Left kidney (tissue), 2 donors: ENCODE results near the gene FLT1. TPM values are rescaled to one million over a fixed set of nuclear protein-coding genes. Genes with fewer than 3 reads are reported as not detected.

Source experiments
- DNase-seq: peaks from one replicate; pipeline ENCODE4 v3.0.0-alpha.2; 2013
- polyA plus RNA-seq: library from polyadenylated mRNA; unstranded; fragments of 120-200 nt; gene quantifications from one replicate; pipeline ENCODE4 v1.2.1, GENCODE V29; 2013; ENCODE audit not compliant: insufficient read length

Gene FLT1
- polyA plus RNA-seq, 1 donor = 33.8 TPM

DNA sequence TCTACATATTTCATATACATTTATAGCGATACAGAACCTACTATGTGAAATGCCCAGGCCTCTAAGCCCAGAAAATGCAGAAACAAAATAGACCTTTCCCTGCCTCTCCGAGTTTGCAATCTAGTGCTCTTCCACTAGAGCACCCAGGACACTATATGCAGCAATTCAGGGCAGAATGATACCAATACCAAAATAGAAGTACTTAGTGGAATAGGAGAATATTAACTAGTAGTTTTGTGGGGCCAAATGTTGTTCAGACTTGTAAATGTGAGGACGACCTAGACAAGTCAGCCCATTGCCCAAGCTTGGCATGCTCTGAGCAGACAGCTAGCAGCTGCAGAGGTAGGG lies 35.8 kb upstream of the FLT1 start:
- no peak for DNase-seq

DNA sequence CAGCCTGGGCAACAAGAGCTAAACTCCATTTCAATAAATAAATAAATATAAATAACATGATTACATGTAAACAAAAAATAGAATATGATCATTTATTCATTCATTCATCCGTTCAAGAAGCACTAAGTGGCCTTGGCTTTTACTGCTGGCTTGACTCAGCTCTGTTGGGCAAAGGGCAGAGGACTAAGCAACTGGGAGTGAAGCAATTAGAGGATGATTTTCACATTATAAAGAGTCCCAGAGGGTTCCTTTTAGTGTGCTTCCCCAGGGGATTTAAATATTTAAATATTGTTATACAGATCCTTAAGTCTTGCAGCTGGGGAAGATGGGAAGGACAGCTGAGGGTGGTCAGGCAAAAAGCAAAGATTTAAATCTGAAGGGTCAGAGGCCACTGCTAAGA lies 34.9 kb upstream of the FLT1 start:
- DNase-seq = no peak

DNA sequence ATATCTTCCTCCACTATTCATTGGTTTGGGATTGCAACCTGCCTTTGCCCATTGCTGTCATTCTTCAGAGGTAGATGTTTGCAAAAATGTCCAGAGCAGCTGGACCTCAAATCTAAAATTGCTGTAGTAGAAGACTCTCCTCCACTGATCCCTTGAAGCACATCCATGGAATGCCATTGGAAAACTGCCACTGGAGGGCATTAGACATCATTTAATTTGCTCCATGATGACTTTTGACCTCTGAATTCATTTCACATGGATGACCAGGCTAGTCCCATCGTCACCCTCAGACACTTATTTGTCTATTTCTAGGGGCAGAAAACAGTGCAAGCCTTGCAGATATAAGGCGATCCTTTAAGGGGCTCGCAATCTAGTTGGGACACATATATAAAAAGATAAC lies 33.9 kb upstream of the FLT1 start:
- no peak for DNase-seq

DNA sequence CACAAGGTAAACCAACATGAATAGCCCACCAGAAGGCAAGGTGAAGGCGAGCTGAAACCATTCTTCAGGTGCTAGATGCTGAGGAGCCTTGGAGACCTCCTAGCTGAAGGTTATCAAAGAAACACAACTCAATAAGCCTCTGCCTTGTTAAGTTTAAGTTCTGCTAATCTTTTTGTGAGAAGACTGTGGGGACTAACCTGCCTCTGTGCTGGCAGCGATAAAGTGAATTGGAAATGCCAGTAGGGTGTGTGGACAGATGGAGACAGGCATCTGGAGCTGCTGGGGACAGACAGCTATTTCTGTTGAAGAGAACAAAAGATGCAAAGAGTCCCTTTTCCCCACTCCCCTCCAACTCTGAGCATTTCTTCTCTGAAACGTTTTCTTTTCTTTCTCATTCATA lies 33.5 kb upstream of the FLT1 start:
- no peak for DNase-seq

DNA sequence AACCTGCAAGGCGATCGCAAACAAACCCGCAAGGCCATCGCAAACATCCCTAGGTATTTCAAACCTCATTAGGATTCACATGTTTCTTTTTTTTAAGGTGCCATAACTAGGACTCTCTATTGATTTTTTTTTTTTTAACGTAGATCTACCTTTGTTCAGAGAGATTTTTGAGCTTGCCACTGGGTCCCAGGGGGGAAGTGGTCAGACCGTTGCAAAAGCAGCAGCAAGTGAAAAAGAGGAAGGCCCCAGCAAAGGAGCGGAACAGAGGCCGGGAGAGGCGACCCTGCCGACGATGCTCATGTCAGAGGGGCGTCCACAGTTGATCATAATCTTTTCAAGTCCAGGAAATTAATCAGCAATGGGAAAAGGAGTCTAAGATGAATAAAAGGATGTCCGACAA lies 32.7 kb upstream of the FLT1 start:
- DNase-seq = no peak

DNA sequence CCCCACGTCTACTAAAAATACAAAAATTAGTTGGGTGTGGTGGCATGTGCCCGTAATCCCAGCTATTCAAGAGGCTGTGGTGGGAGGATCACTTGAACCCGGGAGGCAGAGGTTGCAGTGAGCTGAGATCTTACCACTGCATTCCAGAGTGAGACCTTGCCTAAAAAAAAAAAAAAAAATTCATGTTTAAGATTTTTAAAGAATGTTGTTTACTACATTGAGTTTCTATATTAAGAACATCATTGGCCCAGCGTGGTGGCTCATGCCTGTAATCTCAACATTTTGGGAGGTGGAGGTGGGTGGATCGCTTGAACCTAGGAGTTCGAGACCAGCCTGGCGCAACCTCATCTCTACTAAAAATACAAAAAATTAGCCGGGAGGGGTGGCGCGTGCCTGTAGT lies 31.9 kb upstream of the FLT1 start:
- no peak for DNase-seq

DNA sequence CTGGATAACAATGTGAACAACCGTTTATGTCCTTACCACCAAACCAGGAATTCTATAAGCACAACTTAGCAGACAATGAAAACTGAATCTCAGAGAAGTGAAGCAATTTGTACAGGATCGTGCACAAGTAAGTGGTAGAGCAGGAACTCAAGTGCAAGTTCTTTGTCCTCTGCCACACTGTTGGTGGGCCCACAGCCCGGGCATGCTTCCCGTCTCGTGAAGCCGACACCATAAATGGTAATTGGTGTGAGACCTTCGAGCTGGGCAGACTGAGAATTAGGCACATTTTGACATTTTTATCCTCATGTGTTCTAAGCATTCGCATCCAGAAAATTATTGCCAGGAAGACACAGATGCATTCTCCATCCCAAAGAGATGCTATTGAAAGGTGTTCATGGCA lies 27.9 kb upstream of the FLT1 start:
- no peak for DNase-seq

DNA sequence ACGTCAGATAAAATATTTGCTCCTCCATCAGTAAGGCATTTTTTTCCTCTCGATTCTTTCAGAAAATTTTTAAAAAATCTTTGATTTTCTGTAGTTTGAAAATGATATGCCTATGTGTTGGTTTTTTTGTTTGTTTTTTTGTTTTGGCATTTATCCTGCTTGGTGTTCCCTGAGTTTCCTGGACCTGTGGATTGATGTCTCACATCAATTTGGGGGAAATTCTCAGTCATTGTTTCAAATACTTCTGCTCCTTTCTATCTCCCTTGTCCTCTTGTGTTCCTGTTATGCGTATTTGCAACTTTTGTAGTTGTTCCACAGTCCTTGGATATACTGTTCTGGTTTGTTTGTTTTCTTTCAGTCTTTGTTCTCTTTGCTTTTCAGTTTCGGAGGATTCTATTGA lies 18.8 kb upstream of the FLT1 start:
- DNase-seq = no peak

DNA sequence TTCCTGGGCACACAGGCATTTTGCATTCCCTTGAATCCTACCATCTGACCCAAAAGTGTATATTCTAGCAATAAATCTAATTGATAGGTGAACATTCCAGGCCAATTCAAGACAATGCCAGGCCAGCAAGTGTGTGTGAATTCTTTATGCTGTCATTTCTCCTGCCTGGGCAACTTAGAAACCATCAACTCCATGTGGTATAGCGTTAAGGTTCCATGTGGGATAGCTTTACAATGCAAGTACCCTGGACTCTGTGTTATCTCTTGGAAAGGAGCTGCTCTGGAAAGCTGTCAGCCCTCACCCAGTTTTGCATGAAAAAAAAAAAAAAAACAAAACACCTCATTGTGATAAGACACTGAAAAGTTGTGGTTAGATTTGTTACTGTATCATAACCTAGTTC lies 15.6 kb upstream of the FLT1 start:
- DNase-seq = no peak

DNA sequence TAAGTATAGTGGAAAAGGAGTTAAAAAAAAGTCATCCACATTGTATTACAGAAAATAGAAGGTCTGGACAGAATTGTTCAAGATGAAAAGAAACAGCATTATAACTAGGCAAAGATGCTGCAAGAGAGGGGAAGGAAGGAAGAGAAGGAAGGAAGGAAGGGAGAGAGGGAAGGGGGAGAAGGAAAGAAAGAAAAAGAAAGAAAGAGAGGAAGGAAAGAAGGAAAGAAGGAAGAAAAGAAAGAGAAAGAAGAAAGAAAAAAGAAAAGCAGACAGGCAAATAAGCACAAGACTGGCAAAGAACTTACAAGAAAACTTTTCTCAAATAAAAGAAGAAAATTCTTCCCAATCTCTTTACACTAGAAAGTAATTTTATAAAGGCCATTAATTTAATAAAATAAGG lies 15.1 kb upstream of the FLT1 start:
- no peak for DNase-seq

DNA sequence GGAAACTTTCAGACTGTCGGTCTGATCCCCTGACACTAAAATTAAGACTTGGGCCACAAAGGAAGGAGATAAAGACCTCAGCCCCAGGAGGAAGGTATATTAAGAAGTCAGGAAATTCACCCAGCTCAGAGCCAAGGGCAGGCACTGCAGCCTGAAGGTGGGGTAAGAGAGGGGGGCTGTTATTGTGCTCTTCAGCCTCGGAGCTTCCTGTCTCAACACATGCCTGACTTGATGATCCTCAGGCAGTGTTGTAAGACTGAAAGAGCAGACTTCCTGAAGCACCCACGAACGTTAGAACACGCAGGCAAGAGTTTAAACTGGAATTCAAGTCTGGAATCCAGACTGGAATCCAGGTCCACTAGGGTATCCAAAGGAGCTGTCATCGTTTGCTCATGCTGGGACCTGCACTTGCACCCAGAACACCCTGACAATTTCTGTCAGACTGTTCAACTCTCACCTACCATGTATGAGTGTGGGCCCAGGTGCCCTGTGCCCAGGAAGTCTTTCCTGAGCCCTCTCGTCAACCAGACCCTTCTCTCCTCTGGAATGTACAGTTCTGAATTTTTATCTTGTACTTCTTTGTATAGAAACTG lies 10.7 kb upstream of the FLT1 start:
- DNase-seq = no peak

DNA sequence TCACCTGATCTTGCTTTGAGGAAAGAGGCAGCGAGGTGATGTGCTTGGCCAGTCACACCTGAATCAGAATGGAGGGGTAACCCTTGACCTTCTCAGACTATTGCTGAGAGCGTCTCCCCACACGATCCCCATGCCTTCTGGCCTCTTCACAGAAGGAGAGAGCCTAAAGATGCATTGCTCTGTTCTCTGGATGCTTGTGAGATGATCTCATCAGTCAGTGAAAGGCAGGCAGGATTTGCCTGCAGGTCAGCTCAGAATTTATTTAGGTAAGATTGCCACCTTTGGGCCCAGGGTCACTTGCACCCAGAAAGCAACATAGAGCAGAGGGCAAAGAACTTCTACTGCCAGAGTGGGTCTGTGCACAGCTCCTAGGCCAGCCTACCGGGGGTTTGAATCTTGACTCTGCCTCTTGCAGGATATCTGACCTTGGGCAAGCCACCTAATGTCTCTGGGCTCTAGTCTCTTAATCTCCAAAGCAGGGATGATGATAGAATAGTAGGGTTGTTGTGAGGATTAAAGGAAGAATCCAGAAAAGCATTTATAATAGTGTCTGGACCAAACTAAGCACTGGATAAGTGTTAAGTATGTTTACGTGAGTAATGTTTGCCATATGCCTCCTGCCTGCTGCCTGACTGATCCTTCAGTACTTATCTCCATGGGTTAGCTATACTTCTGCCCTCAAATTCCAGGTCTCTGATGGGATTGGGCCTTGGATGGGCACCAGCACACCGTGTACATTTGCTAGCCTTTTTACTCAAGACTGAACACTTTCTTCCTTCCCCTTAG lies 8.4 kb upstream of the FLT1 start:
- DNase-seq = no peak

DNA sequence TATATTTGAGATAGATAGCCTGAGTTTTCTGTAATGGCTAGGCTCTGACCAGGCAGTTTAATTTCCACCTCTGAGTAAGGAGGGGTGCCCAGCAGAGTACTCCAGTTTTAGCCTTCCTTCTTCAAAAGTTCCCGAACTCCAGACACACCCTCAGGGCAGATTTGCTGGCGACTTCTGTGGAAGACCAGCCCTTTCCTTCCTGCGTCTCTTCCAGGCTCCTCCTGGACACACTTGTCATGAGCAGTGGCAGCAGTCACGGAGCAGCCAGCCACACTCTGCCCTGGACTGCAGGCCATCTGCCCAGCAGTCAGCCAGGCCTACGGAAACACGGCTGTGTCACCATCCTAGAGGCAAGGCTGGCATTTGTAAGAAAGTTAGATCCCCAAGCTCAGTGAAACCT lies 6.6 kb upstream of the FLT1 start:
- no peak for DNase-seq

DNA sequence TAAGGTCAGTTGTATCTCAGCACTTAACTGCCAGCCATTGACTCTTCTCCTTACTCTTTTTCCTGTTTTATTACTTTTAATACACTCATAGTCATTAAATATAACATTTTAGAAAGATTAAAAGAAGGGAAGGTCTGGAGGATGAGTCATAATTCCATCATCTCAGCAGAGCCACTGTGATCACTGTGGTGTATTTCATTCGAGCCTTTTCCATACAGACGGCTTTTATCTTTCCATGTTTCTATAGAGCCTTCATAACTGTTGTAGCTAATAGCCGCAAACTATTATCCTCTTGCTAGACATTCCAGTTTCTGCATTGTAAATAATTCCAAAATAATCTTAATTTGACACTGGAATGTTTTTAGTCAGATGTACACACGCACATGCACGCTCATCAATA lies 4.7 kb upstream of the FLT1 start:
- no peak for DNase-seq

DNA sequence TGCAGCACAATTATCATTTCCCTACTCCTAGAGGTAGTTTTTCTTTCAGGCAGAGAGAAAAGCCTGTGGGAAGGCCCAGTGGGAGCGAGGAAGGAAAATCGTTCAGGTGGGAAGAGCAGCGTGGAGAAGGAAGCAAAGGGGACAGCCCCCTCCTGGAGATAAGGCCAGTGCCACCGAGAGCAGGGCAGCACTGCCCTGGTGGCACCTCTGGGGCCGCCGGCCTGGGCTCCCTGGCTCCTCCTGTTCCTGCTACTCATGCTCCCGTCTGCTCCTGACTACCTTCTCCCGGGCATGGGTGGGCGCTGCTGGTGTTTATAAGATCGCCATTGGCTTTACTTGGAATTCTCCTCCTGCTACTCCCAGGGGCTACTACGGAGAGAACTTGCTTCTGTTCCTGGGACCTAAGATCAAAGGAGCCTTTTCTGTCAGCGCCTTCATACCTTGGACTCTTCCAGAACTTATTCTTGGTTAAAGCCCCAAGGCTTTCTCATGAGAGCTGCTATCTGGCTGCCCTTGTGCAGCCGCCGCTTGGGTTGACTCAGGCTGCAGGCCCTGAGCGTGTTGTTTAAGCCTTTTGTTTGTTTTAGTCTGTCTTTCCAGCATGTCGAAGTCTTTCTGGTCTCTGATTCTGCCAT lies 3.7 kb upstream of the FLT1 start:
- DNase-seq = no peak

DNA sequence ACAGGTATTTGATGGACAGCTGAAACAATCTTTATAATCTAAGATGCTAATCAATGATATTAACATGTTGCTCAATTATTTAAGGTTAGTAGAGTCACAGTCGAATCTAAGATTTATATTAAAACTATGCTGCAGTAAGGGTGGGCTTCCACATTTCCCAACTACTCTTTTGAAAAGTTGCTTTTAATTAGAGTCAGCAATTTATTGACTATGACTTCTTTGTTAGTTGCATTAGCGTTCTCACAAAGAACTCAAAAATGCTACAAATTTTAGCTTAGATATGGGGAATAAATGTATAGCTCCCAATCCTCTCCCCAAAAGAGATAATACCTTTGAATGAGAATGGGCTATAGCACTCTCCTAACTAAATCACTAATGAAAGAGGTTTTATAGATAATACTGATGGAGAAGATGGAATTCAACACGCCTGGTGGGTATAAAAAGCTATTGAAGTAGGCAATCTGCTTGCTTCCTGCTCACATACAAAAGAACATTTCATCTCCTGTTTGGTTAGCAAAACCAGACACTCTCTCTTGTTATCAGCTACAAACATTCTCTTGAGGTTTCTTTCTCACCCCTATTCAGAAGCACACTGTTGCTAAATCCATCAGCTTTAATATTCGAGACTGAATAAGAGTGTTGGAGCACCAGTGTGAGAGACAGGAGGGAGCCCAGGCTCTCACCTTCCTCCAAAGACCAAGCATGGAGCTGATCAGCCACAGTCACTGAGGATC lies 2.4 kb upstream of the FLT1 start:
- no peak for DNase-seq

DNA sequence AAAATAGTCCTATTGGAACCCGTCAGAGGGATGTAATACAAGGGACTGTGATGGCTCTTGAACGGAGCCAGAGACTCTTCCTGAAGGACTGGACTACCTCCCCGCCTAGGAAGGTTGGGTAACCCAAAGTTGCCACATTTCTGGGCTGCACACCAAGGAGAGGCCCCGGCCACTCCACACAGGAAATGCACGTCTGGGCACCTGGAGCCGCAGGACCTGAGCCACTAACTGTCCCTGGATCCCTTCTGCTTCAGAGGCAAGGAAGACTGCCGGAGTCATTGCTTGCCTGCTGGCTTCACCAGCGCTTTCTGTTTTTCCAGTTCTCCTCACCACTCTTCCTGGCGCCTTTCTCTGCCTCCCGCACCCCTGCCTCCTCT lies 1.2 kb upstream of the FLT1 start:
- DNase-seq = no peak

DNA sequence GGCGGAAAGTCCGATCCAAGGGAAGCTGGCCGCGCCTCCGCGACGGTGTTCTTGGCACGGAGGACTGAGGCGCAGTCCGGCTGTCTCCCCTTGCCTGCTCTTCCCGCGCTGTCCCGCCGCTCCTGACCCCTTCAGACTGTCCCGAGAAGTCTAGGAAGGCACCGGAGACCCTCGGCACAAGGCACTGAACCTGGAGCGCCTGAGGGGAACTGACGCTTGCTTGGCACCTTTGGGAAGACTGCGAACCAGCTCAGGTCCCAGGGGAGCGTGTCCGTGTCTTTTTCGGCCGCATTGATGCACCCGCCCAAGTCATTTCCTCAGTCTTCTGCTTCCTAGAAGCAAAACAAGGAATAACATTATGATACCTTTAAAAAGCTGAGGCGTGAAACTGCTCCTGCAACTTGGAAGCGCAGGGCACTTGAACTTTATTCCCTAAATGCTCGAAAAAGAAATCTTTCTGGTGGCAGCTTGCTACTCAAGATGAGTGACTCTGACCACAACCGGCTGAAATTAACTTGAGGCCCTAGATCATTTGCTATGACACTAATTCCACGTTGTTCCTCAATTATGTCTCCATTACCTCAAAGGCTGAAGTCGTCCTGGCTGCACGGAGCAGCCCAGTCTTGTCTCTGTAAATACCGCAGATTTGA lies 735 bp upstream of the FLT1 start:
- no peak for DNase-seq

DNA sequence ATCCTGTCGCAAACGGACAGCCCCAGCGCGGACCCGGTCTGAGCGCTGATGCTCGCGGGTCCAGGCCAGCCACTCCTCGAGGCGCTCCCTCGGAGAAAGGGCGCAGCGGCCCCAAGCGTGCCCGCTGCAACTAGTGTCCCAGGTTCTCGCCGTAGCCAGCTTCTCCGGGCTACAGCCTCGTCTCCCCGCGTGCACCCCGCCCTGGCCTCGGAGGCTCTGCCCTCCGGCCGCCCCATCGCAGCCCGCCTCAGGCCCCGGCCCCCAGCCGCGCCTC lies 487 bp downstream of the FLT1 start:
- no peak for DNase-seq

DNA sequence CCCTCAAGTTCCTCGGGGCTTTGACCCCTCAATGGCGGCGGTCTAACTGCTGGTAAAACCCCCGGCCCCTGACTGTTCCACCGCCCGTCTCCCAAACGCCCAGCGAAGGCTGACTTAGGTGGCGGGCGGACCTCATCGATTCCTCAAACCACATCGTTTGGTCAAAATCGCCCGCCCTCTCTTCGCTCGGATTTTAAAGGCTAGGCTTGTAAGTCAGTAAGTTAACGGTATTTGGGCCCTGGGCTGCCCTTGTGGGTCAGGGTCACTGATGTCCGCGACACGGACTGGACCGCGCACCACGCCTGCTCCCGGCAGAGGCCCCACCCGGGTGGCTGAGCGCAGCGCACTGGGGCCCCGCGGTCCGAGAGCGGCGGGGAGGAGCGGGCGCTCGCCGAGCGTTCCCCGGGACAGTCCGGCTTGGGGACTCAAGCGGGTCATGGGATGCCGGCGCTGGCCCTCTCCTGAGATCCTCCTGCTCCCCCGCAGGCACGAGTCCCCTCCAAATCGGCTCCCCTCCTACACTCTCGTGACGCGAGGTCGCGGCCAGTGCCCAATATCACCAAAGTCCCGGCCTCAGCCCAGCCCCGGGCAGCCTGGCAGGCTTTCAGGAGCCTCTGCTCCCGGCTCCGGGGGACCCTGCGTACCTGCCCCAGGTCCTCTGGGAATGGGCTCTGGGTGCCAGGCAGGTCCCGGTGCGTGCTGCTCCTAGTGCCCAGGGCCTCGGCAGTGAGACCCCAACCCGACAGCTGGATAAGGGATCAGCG lies 1.0 kb downstream of the FLT1 start:
- DNase-seq = no peak

DNA sequence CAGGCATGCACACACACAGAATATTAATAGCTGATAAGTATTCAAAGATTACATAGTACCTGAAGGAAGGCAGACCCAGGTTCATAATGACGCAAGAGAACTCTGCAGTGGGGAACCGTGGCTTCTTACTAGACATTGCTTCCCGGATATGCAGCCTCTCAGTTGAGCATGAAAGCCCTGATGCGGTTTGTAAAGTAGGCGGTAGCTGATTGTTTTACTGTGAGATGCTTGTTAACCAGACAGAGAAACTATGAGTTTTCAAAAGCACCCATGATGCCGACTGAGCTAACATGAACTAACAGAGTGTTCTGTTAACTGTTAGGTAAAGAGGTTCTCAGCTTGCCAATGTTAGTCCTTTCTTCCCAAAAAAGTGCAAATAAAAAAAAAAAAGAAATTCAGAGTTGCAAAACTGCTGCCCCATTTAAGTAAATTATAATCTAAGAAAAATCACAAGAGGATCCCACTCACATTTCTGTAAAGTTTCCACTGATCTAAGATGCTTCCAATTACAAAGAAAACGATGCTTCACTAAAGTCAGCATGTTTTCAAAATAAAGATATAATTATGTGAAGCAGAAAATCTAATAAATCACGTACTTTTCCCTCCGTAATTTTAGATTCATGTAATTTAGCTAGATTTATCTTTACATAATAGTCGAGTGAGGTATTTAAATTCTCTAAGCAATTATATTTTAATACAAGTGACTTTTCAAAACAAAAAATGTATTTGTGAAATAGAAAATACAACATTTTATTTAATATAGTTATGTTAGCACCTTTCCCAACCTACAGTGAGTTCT lies 2.2 kb downstream of the FLT1 start:
- no peak for DNase-seq
